ENCODE data around the gene ENG. TPM values are rescaled to one million over a fixed set of nuclear protein-coding genes. Genes with fewer than 3 reads are reported as not detected.
A peak's percentile ranks its signal among the peaks of the same experiment; 100 is the strongest.

The ENG gene
- total RNA-seq (10 to 100 TPM in 5 of 6 donors, 1 to 10 TPM in 1; 9.7 to 42.4 (median 13.6) TPM), polyA plus RNA-seq (10 to 100 TPM; 25.8 to 32.9 TPM)

- no peaks in the 10 kb centered on the region for H3K9me3 ChIP-seq
- 60 to 61% methylated on average over 35 to 37 of the region's 37 CpGs for WGBS, 2 donors
- H3K27ac ChIP-seq, result peak within 1 kb of the TSS in 3 of 4 donors; percentile 29 to 46 (median 33)
- H3K4me3 ChIP-seq, result peak within 1 kb of the TSS; percentile 8 to 39 (median 20)
- TF ChIP-seq, protein P1, sequence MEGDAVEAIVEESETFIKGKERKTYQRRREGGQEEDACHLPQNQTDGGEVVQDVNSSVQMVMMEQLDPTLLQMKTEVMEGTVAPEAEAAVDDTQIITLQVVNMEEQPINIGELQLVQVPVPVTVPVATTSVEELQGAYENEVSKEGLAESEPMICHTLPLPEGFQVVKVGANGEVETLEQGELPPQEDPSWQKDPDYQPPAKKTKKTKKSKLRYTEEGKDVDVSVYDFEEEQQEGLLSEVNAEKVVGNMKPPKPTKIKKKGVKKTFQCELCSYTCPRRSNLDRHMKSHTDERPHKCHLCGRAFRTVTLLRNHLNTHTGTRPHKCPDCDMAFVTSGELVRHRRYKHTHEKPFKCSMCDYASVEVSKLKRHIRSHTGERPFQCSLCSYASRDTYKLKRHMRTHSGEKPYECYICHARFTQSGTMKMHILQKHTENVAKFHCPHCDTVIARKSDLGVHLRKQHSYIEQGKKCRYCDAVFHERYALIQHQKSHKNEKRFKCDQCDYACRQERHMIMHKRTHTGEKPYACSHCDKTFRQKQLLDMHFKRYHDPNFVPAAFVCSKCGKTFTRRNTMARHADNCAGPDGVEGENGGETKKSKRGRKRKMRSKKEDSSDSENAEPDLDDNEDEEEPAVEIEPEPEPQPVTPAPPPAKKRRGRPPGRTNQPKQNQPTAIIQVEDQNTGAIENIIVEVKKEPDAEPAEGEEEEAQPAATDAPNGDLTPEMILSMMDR (IDR thresholded peaks at IDR 0.05), result no peak
- peaks cover 0 to 10% (median 0%) of the 10 kb centered on the region in 3 donors for H3K4me1 ChIP-seq
- no peaks in the 10 kb centered on the region for H3K27me3 ChIP-seq
- ATAC-seq, result peak in 3 of 4 donors; percentile 61 to 72 (median 70)
- intact Hi-C loops (cut with DNase I), result no loop called here
- peak in 1 of 6 donors; percentile 37 for DNase-seq
- FAIRE-seq, result no peak
- H3K36me3 ChIP-seq, result no peaks in the 10 kb centered on the region
These were observed at the start of gene ENG for GRCh38 chr9:127854184-127854806. ENG (minus strand) TSS chr9:127854658; CDS start chr9:127854355, 303 bp downstream.

GRCh38 chr9:127903557-127904475 lies 49.4 kb upstream of the ENG start:
- no peaks in the 10 kb centered on the region for H3K27me3 ChIP-seq
- no peak overlapping the region for H3K4me3 ChIP-seq
- FAIRE-seq (no peak), ATAC-seq (no peak), DNase-seq (peak in 3 of 6 donors; percentile 41 to 80 (median 41))
- peak overlapping the region; percentile 55 to 84 (median 70) for H3K27ac ChIP-seq
- TF ChIP-seq, protein P1 (IDR thresholded peaks at IDR 0.05), result no peak
- H3K36me3 ChIP-seq, result peaks cover 0 to 9% (median 2%) of the 10 kb centered on the region in 3 donors
- intact Hi-C loops (cut with DNase I), result no loop called here
- WGBS, 2 donors, result 58 to 62% methylated on average over 17 of the region's 17 CpGs
- no peaks in the 10 kb centered on the region for H3K9me3 ChIP-seq
- H3K4me1 ChIP-seq, result peaks cover 7 to 29% (median 14%) of the 10 kb centered on the region in 3 donors

DNA sequence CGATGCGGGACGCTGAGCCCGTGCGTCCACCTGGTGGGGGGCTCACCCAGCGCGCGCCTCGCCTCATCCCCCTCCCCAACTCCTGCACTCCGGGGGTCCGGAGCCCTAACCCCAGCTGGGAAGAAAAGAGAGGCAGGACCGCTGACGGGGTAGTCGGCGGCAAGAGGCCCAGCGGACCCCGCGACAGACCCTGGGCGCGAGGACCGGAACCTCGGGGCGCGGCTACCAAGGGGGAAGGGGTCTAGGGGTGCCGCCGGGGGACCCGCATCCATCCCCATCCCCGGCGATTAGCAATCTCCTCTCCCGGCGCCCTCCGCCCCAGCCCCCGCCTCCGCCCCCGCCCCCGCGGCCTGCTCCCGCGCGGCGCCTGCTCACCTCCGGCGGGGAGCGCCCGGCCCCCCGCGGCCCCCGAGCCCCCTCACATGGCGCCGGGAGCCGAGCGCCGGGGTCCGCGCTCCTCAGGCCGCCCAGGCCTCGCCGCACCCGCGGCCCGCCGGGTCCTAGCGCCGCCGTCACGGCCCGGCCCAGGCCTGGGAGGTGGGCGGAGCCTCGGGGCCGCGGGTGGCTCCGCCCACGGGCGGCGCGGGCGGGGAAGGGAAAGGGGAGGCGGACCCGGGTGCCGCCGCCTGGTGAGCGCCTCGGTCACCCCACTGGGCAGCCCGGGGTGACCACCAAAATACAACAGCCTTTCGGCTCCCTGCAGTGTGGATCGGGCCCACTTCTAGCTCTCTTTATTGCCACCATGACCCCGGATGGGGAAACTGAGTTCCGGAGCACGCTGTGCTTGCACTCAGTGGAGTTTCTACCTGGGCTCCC lies 44.9 kb upstream of the ENG start, which contains the start of gene ST6GALNAC6:
TSS of gene ST6GALNAC6 (minus strand) at position 476 of the 816 bp plus-strand sequence. CDS start 1,622 bp downstream, outside the sequence.
- FAIRE-seq, result no peak
- H3K4me1 ChIP-seq, result peaks cover 13 to 33% (median 22%) of the 10 kb centered on the region in 3 donors
- H3K27ac ChIP-seq, result peak within 1 kb of the TSS; percentile 31 to 84 (median 76)
- peak; percentile 70 to 80 (median 75) for ATAC-seq
- TF ChIP-seq, protein P1 (IDR thresholded peaks at IDR 0.05), result no peak
- H3K36me3 ChIP-seq, result peaks cover 0 to 20% (median 3%) of the 10 kb centered on the region in 3 donors
- intact Hi-C loops (cut with DNase I), result no loop called here
- H3K27me3 ChIP-seq, result no peaks in the 10 kb centered on the region
- no peaks in the 10 kb centered on the region for H3K9me3 ChIP-seq
- WGBS, 2 donors, result 1% methylated on average over 25 to 88 of the region's 89 CpGs
- peak; percentile 60 to 90 (median 76) for DNase-seq
- H3K4me3 ChIP-seq, result peak within 1 kb of the TSS; percentile 76 to 96 (median 89)

- FAIRE-seq (no peak), DNase-seq (peak; percentile 51 to 86 (median 64)), ATAC-seq (peak; percentile 26 to 58 (median 48))
- peaks cover 4 to 27% (median 9%) of the 10 kb centered on the region in 3 donors for H3K36me3 ChIP-seq
- 4% methylated on average over 26 to 32 of the region's 32 CpGs for WGBS, 2 donors
- TF ChIP-seq, protein P1 (IDR thresholded peaks at IDR 0.05), result no peak
- H3K27me3 ChIP-seq, result no peaks in the 10 kb centered on the region
- no peaks in the 10 kb centered on the region for H3K9me3 ChIP-seq
- intact Hi-C loops (cut with DNase I), result no loop called here
- peak overlapping the region; percentile 76 to 96 (median 89) for H3K4me3 ChIP-seq
- peak overlapping the region; percentile 31 to 84 (median 76) for H3K27ac ChIP-seq
- peaks cover 13 to 29% (median 14%) of the 10 kb centered on the region in 3 donors for H3K4me1 ChIP-seq
These were observed 44.1 kb upstream of the ENG start for GRCh38 chr9:127898433-127899127.

All from pancreas (tissue), 10 donors.